Measurements from ENCODE around the gene ADGRL3. TPM values are rescaled to one million over a fixed set of nuclear protein-coding genes. Genes with fewer than 3 reads are reported as not detected.

Gene ADGRL3
- 0.01 to 0.06 TPM (median 0.05 TPM) in 4 of 5 replicates, not detected in the other for total RNA-seq (2022; extraction: Qiagen RNA extraction)

GRCh38 chr4:61200187-61200915 lies at the start of gene ADGRL3:
ADGRL3 (plus strand) TSS chr4:61200326.

Data from A549 treated with dexamethasone at 1 μM for 4 hours (cell line).